ENCODE data around the gene LEF1. TPM values are rescaled to one million over a fixed set of nuclear protein-coding genes. Genes with fewer than 3 reads are reported as not detected.
A peak's percentile ranks its signal among the peaks of the same experiment; 100 is the strongest.

LEF1 gene
- total RNA-seq, 1 donor from 2014 or later: 13.7 TPM

DNA sequence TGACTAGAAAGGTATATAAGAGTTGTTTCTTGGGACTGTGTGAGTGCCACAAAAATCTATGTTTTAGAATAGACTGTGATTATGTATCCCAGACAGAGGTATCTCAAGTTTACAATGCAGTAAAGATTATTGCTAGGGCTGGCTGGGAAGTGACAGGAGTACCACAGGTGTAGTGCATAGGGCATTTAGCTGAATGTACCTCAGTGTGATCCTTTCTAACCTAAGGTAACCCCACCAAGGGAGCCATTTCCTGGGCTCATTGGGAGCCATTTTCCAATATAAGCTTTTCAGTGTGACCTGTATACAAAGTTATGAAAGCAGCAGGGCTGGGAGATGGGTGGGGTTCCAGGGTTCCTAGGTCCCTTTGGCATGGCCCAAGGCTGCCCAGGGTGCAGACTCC is 6.1 kb upstream of the LEF1 start:
- DNase-seq: no peak

DNA sequence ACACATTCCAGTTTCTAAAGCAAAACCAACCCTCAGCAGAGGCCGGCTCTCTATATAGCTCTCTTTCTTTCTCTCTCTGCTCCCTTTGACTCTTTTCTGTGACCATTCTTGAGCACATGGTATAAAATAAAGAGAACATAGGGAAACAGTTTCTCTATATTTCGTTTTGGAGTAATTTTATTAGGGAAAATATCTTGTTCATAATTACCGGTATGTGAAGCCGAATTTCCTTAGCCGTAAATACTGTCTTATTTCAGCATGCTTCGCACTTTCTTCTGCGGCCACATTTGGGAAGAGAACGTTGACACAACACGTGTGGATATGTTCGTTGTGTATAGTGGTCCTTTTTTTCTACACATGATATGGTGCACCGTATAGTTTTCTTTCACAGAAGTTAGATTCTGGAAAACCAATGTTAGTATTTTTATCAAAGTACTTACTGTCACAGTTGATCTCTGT is 4.9 kb upstream of the LEF1 start:
- DNase-seq: no peak

DNA sequence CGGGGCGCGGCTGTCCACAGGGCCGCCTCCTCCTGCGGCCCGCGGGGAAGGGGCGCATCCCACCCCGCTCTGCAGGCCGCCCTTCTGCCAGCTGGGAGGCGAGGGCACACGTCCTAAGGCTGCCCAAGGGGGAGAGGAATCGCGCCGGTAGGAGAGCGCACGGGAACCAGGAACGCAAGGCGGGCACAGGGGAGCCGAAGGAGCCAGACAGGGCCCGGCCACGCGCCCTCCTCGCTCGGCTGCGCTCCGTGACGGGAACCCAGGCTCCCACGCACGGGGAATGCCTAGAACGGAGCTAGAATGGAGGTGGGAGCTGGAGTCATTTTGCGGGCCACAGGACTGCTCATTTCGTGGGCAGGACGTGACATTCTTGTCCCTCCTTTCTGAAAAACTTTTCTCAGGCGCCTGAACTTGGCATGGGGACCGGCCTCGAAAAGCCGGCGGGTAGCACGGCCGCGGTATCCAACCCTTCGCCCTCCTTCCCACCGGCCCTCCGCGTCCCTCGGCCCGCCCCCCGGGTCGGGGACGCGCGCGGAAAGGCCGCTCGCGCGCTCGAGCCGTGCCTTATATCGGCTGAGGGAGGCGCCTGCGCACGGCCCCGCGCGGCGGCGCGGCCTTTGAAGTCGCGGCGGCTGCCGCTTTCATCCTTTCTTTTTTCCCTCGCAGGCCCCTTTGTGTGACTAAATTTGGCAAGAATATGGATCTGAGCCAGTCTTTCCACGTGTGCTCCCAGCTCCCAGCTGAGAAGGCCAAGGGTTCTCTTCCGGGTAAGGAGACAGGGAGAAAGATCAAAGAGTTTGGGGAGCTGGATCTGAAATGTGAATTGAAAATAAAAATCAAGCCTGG is 4.2 kb upstream of the LEF1 start:
- peak; percentile 83 for DNase-seq

DNA sequence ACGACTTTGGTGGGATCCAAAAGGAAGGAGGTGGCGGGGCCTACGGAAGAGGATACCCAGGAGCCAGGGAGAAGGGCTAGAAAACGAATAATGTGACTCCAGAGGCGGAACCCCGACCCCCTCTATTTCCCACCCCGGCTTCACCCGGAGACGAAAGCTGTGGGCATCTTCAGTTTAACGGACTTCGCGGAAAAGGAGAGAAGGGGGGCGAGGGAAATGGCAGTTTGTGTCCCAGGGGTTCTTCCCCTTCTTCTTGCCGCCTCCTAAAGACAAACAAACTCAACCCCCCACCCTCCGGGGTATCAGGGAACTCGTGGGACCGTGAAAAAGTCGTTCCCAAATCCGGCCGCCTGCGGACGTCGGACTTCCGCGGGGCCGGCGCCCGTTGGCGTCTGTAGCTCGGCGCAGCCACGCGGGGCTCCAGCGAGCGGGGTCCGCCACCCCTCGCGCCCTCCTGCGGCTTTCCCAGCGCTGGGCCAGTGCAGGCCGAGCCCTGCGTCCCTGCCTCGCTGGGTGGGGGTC is 3.6 kb upstream of the LEF1 start:
- peak; percentile 74 for DNase-seq

DNA sequence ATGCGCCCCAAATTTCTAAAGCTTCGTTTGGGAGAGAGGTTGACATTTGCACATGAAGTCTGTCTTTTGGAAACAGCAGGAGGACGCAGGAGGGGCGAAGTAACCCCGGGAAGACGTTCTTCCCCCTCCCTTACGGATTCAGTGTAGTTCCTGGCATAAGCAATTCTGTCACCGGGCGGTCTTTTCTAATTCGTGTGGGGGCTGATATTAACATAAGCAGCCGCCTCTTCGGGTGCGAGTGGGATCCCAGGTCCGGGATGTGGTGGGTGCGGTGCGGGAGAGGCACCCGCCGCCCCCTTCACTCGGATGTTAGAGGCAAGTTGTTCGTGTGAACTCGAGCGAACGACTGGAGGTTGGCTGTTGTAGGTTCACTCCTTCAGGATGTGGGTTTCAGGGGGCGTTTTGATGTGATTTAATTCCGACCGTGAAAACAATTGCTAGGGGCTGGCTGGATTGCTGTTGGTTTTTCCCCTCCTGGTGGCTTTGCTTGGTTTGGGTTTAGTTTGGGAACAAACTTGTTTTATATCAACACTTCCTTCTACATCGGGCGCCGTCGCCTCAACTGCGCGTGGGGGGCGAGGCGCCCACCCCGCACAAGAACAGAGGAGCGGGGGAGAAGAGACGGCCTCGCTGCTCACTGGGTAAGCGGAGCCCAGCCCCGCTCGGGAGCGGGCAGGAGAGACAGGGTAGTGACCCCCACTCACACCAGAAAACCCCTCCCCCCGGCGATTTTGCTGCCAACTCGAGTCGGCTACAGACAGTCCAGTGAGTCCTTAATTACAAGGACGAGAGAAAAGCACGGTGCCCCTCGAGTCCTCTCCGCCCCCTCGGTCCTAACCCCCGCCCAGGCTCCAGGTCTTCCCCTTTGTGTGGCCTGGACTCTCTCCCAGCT is 2.9 kb upstream of the LEF1 start:
- DNase-seq: peak; percentile 41

DNA sequence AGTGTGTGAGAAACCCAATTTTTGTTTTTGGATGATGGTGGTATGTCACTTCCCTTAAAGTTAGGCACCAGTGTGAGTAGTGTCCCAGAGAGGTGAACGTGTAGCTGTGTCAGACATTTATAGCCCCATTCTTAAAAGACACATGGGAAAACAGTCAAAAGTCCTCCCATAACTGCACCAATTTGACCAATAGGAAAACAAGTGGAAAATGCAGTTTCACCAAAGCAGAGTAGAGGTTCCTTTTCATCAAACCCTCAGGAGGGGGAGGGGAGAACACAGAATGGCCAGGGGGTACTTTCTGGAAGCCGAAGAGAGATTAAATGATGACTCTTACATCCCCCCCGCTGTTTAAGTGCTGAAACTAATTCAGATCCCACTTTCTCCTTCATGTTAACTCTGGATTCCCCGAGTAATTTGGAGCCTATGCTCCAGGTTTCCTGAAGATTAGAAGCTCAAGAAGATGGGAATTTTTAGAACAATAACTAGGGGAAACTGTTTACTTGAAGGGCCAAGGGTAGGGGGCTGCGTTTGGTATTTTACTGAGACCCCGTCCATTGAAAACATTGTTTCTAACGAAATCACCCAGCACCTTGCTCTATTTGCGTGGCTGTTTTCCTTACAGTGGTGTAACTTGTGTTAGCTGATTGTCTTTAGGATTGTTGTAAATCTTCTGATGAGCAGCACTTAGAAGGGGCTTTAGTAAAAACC is 2.1 kb upstream of the LEF1 start:
- peak; percentile 38 for DNase-seq

DNA sequence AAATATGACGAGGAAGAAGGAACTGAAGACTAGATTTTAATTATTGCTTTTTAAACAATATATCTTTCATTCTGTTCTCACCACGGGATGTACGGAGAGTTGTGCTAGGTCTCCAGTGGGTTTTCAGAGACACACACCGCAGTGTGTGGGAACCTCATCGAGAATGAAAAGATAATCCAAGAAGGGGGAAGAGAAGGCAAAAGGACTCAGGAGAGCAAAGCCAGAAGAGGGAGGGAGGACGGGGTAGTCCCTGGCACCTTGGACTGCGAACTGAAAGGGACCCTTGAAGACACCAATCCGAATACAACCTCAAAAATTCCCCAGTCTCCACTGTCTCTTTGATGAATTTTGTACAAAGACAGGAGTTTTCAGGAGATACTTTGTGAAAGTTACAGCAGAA is 932 bp upstream of the LEF1 start:
- DNase-seq: peak; percentile 7

DNA sequence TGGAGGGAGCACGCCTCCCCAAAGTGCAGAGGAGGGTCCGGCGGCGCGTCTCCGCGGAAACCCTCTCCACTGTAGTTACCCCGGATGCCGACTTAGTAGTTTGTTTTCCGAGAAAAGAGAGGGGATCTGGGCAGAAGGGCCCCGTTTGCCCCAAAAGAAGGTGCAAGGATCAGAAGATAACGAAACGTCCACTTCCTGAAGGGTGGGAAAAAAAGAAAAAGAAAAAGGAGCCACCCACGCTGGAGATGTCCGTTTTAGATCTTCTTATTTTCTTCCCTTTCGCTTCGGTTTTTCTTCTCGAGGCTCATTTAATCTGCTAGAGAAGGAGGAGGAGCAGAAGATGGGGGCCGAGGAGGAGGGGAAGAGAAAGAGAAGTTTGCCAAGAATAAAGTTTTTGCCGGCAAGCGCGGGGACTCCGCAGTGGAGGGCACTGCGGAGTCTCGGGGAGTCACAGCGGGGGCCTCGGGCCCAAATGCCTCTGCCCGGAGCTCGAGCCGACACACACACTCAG is 517 bp downstream of the LEF1 start:
- DNase-seq: no peak

DNA sequence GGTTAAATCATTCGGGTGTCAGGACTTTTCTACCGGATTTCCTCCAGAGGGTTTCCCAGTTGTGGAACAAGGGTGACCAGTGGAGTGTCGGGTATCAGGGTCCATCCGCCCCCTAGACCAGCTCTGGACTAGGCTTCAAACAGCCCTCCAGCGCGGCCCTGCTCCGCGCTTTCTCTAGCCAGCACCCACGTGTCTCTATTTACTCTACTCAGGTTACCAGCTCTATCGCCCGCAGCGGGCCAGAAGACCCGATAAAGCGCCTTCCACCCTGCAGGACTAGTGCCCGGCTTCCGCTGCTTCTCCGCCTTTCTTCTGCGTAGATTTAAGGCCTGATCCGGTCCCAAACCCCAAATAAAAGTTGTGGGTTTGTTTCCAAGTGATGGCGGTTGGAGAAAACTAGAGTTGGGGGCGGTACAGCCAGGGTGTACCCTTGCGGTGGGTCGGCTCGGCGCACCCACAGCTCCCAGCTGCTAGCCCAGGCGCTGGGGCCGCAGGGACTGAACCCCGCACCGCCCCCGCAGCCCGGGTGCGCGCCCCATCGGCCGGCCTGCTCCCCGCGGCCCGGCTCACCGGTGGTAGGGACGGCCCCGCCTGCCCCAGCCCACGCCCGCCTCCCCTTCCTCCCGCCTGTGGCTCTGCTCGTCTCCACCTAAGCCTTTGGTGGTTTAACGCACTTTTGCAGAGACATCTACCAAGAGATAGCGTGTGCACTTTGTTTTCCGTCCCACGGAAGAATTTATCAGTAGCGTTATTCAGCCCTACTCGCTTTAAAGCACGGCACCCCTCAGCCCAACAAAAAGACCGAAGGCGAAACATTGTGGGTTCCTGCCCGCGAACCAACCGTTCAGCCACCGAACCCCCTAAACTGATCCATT is 2.1 kb downstream of the LEF1 start:
- DNase-seq: peak; percentile 60

DNA sequence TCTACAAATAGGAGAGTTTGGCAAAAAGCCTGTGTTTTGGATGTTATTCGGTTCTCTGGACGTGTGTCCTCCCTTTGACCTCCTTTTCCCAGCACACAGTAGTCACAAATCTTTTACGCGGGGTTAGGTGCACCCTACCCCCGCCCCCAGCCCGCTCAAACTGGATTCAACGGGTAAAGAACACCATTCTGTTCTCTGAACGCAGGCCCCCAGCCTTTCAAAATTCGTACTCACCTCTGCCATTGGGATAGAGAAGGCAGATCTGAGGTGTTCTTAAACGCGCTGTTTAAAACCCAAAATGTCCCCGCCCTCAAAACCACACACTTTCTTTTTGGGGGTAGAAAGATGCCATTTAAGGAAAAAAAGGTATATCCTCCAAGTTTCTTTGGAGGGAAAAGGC is 2.7 kb downstream of the LEF1 start:
- DNase-seq: no peak

DNA sequence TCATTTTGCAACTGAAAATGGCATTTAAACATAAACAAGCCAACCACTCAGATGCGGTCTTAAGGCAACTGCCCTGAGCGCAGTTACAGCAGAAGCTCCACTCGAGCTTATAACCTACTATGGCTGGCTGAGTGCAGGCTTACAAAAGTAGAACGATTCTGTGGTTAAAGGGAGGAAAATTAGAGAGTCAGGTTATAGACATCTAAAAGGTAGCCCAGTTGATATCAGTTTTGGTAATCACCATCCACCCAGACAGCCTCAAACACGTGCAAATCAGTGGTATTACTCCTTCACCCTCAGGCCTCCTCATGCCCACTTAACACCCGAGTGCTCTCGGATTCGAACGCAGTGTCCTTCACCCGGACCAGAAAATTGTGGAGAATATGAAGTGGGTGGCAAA is 3.1 kb downstream of the LEF1 start:
- DNase-seq: no peak

DNA sequence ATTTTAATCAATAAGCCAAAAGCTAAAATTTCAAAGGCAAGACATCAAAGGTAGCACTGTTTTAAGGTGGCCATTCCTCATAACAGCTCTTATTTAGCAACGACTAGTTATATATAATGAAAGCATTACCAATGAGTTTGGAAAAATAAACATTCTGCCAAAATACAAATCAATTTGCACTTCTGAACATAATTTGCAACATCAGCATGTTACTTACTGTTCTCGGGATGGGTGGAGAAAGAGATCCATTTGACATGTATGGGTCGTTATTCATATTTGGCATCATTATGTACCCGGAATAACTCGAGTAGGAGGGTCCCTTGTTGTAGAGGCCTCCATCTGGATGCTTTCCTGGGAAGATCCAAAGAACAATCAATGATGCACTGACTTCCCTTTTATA is 5.4 kb downstream of the LEF1 start:
- no peak for DNase-seq

DNA sequence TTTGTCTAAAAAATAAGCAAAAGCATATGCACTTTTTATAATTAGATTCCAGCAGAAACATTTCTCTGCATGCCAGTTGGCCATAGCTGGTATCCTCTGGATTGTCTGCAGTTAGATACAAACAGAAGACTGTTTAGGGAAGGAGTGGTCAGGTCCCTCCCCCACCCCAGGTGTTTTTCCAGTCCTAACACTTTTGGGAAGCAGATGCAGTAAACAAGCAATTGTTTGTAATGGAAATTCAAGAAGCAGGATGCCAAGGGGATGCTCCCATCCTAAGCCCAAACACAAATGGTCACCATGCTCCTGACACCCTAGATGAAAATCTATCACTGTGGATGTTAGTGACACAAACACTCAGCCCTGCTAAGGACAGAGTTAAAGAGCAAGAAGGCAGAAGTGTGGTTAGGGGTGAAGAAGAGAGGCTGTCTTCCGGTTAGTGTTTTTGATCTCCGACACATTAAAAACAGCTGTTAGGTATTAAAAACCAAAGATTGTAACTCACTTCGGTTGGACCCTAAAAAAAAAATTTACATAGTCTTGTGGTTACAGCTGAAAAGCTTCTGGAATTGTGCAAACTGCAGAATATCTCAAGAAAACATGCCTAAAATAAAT is 7.9 kb downstream of the LEF1 start:
- no peak for DNase-seq

DNA sequence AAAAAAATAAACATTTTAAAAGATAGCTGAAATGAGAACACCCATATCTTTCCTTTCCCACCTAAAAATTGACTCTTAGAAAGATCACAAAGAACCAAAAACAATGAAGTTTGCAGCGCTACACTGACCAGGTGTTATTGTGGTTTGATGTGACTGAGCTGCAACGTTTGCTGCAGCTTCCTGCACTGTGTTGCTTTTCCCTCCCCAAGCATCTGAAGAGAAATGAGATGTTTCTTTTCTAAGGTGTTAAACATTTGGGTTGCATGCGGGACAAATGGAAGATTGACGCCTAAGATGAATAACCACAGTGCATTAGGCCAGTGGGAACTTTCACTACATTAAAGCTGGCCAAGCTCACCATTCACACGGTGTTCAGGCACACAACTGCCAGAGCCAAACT is 8.9 kb downstream of the LEF1 start:
- DNase-seq: no peak

DNA sequence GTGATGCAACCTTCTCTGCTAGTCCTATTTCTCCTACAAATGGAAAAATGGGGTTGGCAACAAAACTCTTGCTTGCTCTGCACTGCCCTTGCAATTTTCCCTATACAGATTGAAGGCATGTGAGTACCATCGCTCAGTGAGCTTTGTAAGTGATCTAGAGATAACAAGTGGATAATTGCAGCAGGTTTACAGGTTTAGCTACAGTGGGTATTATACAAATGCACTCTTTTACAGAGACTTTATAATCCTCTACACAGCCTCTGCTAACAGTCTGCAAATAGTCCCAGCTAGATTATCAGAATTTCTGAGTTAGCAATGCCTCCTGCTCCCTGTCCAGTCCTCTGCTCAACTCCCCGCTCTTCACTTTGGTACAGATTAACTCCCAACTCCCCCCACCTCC is 11.1 kb downstream of the LEF1 start:
- DNase-seq: no peak

DNA sequence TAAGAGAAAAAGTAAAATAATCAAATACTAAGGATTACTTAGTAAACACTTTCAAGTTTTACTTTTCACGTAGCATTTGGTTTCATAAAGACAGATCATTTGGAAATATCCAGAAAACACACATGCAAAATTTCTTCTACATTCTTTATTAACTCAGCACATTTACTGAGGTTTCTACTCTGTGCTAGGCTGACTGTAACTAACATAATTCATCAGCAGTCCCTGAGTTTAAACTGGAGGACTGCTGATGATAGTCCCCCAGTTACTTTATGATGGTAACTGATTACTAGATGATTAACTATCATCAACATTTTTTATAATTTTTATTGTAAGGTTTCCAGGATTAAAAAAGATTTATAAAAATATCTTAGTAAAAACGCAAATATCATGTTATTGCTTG is 12.3 kb downstream of the LEF1 start:
- DNase-seq: no peak

DNA sequence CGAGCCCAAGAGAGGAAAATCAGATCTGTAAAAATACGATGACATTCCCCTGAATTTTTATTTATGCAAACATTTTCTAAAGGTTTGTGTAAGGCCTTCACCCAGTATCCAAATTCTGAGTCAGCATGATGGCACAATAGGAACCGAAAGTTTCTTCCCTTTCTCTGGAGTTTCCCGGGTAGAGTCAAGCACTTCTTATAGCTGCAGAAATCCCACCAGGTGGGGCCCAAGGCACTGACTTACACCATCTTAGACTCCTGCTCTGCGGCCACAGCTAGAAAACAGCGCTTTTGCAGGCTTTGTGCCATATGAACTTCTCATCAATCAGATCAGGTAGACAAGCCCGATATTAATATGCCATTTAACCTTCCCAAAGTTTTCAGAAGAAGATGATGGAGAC is 13.4 kb downstream of the LEF1 start:
- peak; percentile 61 for DNase-seq

DNA sequence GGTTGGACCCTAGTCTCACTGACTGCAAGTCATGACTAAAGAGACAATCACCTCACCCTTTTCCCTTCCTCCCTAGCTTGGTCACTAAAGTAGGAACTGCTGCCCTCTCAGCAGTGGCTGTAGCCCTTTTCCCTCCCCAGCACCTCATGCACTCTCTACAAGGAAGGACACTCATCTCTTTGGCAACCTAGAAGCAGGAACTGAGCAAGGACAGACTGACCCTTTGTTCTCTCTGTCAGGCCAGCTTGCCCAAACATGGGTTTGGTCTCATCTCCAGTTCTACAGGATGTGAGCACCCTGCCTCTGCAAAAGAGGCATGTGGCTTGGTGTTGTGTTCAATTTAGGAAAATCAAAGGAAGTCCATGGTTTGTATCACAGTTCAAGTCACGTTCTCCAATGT is 15.8 kb downstream of the LEF1 start:
- DNase-seq: no peak

DNA sequence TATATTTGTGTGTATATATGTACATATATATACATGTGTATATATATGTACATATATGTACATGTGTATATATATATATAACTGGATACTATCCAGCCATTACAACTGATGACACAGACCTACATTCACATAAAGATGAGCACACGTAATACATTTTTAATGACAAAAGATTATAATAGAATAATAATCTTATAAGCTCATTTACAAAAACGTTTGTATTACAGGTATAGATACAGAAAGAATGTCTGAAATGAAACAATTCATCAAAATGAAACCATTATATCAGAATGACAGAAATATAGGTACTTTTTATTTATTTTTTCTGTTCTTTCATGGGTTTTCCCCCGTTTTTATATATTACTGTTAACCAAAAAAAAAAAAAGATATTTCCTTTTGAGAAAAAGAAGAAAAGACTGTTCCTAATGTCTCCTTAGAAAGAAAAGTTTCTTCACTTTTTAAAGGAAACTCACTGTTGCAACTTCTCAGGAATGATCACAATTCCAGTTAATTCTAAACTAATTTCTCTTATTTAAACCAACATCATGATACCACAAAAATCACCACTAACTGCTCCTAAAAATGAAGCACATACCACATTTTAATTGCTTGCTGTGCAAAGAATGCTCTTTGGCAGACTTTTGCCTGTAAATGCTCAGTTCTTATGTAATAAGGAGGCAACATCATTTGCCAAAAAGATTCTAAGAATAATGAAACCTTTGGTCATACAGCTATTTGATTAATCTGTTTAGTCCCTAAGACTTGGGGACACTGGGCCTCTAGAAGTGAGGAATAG is 18.9 kb downstream of the LEF1 start:
- no peak for DNase-seq

DNA sequence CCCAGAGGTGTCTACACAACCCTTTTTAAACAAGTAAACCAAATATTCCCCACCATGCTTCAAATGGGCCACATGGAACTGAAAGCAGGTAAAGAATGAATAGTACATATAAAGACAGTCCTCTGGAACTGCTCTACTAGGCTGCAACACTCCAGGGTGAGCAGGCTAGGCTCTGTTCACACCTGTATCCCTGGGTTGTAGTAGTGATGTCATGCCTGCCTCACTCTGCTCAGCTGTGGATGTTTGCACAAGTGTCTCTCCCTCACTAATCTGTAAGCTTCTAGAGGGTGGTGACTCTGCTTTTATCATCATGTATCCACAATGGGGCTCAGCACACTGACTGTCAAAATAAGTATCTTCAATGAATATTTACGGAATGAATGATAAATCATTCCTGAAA is 20.4 kb downstream of the LEF1 start:
- peak; percentile 6 for DNase-seq
